ENCODE measurements around the gene DVL1.

DVL1 gene

GRCh38 chr1:1310109-1310385, 39.2 kb downstream of the DVL1 start:
- no peaks in the 10 kb centered on the region for H3K9me3 ChIP-seq (ENCODE audit: insufficient read depth, low read length)
- no peaks in the 10 kb centered on the region for H3K27me3 ChIP-seq (ENCODE audit: low read depth, low read length)
- H4K20me1 ChIP-seq (ENCODE audit: insufficient read depth, low read length), result 0 out of 2 replicates have a peak, but pooled peaks cover 3% of the 10 kb centered on the region
- TF ChIP-seq, protein P1, sequence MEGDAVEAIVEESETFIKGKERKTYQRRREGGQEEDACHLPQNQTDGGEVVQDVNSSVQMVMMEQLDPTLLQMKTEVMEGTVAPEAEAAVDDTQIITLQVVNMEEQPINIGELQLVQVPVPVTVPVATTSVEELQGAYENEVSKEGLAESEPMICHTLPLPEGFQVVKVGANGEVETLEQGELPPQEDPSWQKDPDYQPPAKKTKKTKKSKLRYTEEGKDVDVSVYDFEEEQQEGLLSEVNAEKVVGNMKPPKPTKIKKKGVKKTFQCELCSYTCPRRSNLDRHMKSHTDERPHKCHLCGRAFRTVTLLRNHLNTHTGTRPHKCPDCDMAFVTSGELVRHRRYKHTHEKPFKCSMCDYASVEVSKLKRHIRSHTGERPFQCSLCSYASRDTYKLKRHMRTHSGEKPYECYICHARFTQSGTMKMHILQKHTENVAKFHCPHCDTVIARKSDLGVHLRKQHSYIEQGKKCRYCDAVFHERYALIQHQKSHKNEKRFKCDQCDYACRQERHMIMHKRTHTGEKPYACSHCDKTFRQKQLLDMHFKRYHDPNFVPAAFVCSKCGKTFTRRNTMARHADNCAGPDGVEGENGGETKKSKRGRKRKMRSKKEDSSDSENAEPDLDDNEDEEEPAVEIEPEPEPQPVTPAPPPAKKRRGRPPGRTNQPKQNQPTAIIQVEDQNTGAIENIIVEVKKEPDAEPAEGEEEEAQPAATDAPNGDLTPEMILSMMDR (IDR thresholded peaks at IDR 0.05; ENCODE audit: low read depth, low read length), result no peak
- no peak for TF ChIP-seq EZH2phosphoT487 (IDR thresholded peaks at IDR 0.05; ENCODE audit: low read depth)
- H3K36me3 ChIP-seq (replicated peaks; ENCODE audit: low read depth, low read length), result peaks cover 23% of the 10 kb centered on the region
- no peak overlapping the region for H2AFZ ChIP-seq (ENCODE audit: low read depth, low read length)
- H3K4me2 ChIP-seq (ENCODE audit: low read length), result peak overlapping the region; percentile 90
- H3K27ac ChIP-seq (ENCODE audit: low read length), result no peak overlapping the region
- H3K9ac ChIP-seq (ENCODE audit: low read length), result no peak overlapping the region
- peaks cover 4% of the 10 kb centered on the region for H3K79me2 ChIP-seq (ENCODE audit: low read length)
- peaks cover 26% of the 10 kb centered on the region for H3K4me1 ChIP-seq (ENCODE audit: low read length)
- no peak overlapping the region for H3K4me3 ChIP-seq (ENCODE audit: low read length)

- peak overlapping the region; percentile 90 for H3K4me2 ChIP-seq (ENCODE audit: low read length)
- H3K9me3 ChIP-seq (ENCODE audit: insufficient read depth, low read length), result no peaks in the 10 kb centered on the region
- peaks cover 27% of the 10 kb centered on the region for H3K4me1 ChIP-seq (ENCODE audit: low read length)
- peak overlapping the region; percentile 74 for H3K9ac ChIP-seq (ENCODE audit: low read length)
- TF ChIP-seq EZH2phosphoT487 (IDR thresholded peaks at IDR 0.05; ENCODE audit: low read depth), result no peak
- TF ChIP-seq, protein P1 (IDR thresholded peaks at IDR 0.05; ENCODE audit: low read depth, low read length), result no peak
- peaks cover 4% of the 10 kb centered on the region for H3K79me2 ChIP-seq (ENCODE audit: low read length)
- no peak overlapping the region; the same call in 1 of the 2 replicates for H3K27ac ChIP-seq (ENCODE audit: low read length)
- H3K4me3 ChIP-seq (ENCODE audit: low read length), result peak overlapping the region; percentile 90
- H3K27me3 ChIP-seq (ENCODE audit: low read depth, low read length), result no peaks in the 10 kb centered on the region
- H3K36me3 ChIP-seq (replicated peaks; ENCODE audit: low read depth, low read length), result peaks cover 20% of the 10 kb centered on the region
- H2AFZ ChIP-seq (ENCODE audit: low read depth, low read length), result no peak overlapping the region
- H4K20me1 ChIP-seq (ENCODE audit: insufficient read depth, low read length), result 0 out of 2 replicates have a peak, but pooled peaks cover 3% of the 10 kb centered on the region
Observed at GRCh38 chr1:1309251-1310108, 39.7 kb downstream of the DVL1 start.

DNA sequence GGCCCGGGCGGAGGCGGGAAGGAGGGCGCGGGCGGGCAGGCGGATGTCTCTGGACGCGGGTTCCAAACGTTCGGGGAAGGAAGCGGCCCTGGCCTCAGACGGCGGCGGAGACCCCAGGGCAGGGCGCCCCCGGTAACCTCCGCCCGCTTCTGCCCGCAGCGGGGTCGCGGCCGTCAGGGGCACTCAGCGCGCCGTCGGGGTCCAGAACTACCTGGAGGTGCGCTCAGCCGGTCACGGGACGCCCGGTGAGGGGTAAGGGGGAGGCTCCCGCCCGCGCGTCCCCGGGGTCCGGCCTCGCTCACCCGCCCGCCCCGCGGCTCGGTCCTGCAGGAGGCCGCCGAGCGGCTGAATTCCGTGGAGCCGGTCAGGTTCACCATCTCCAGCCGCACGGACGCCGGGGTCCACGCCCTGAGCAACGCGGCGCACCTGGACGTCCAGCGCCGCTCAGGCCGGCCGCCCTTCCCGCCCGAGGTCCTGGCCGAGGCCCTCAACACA, 40.4 kb downstream of the DVL1 start:
- Histone ChIP-seq H3K9ac (ENCODE audit: low read length) (peak overlapping the region; percentile 74), H3K4me3 (ENCODE audit: low read length) (peak overlapping the region; percentile 90), H2AFZ (ENCODE audit: low read depth, low read length) (no peak overlapping the region; the same call in 1 of the 2 replicates), H3K4me1 (ENCODE audit: low read length) (peaks cover 27% of the 10 kb centered on the region), H3K79me2 (ENCODE audit: low read length) (peaks cover 4% of the 10 kb centered on the region), H3K9me3 (ENCODE audit: insufficient read depth, low read length) (no peaks in the 10 kb centered on the region), H4K20me1 (ENCODE audit: insufficient read depth, low read length) (0 out of 2 replicates have a peak, but pooled peaks cover 3% of the 10 kb centered on the region), H3K27me3 (ENCODE audit: low read depth, low read length) (no peaks in the 10 kb centered on the region), H3K4me2 (ENCODE audit: low read length) (peak overlapping the region; percentile 90), H3K27ac (ENCODE audit: low read length) (peak overlapping the region; percentile 10; the same call in 1 of the 2 replicates), H3K36me3 (replicated peaks; ENCODE audit: low read depth, low read length) (peaks cover 15% of the 10 kb centered on the region)
- TF ChIP-seq EZH2phosphoT487 (IDR thresholded peaks at IDR 0.05; ENCODE audit: low read depth), result no peak
- TF ChIP-seq, protein P1 (IDR thresholded peaks at IDR 0.05; ENCODE audit: low read depth, low read length), result no peak

Measured in OCI-LY3 (cell line).